H7 (cell line): ENCODE results near the gene DPP10. TPM values are rescaled to one million over a fixed set of nuclear protein-coding genes. Genes with fewer than 3 reads are reported as not detected.
"Not testable (repeated sequence)": the region's sequence is repeated elsewhere in the genome, so short reads cannot be mapped to it uniquely, and the experiment has no call there.

Experiments used
- DNase-seq: peaks from one replicate; pipeline ENCODE4 v3.0.0; 2012
- H3K27me3 ChIP-seq: 2 replicates; pipeline ENCODE4 v1.6.0; 2011; ENCODE audit warnings: mild to moderate bottlenecking, low read length; ENCODE audit not compliant: control insufficient read depth, insufficient read depth
- H3K36me3 ChIP-seq: replicated peaks from 2 replicates; pipeline ENCODE4 v1.5.1; 2011; ENCODE audit warnings: low read length; ENCODE audit not compliant: control insufficient read depth, insufficient read depth
- H3K4me3 ChIP-seq: 2 replicates; pipeline ENCODE4 v1.5.1; 2011; ENCODE audit warnings: low read depth, mild to moderate bottlenecking, control low read depth, low read length, moderate library complexity; ENCODE audit not compliant: insufficient read depth
- total RNA-seq: library from RNA; depleted of rRNA; stranded (reverse); fragments of >200 nt; shearing (Covaris generic); gene quantifications from 2 replicates; pipeline ENCODE4 v1.2.3, GENCODE V29; 2014

Gene DPP10
- total RNA-seq, 1 experiment from 2014 or later, result 15.6 TPM

GRCh38 chr2:114748175-114748574, 305.7 kb downstream of the DPP10 start:
- not testable (repeated sequence) for H3K27me3 ChIP-seq, DNase-seq, H3K36me3 ChIP-seq, H3K4me3 ChIP-seq

- Histone ChIP-seq H3K4me3 (no peak overlapping the region), H3K27me3 (no peaks in the 10 kb centered on the region), H3K36me3 (no peaks in the 10 kb centered on the region)
- DNase-seq, result no peak
Measured at GRCh38 chr2:114752425-114752824, 310.0 kb downstream of the DPP10 start.

- no peak for DNase-seq
- Histone ChIP-seq H3K27me3 (no peaks in the 10 kb centered on the region), H3K4me3 (no peak overlapping the region), H3K36me3 (no peaks in the 10 kb centered on the region)
Measured at GRCh38 chr2:114753145-114753544, 310.7 kb downstream of the DPP10 start.

GRCh38 chr2:114754907-114755563, 312.6 kb downstream of the DPP10 start:
- no peaks in the 10 kb centered on the region for H3K27me3 ChIP-seq
- H3K36me3 ChIP-seq, result no peaks in the 10 kb centered on the region
- no peak overlapping the region for H3K4me3 ChIP-seq
- DNase-seq, result no peak

- DNase-seq, result no peak
- no peaks in the 10 kb centered on the region for H3K27me3 ChIP-seq
- H3K4me3 ChIP-seq, result no peak overlapping the region
- no peaks in the 10 kb centered on the region for H3K36me3 ChIP-seq
Measured at GRCh38 chr2:114762376-114762775, 319.9 kb downstream of the DPP10 start.

GRCh38 chr2:114762986-114763385, 320.5 kb downstream of the DPP10 start:
- H3K36me3 ChIP-seq, result no peaks in the 10 kb centered on the region
- no peaks in the 10 kb centered on the region for H3K27me3 ChIP-seq
- DNase-seq, result no peak
- no peak overlapping the region for H3K4me3 ChIP-seq

- H3K4me3 ChIP-seq, result no peak overlapping the region
- DNase-seq, result peak; percentile 5
- no peaks in the 10 kb centered on the region for H3K27me3 ChIP-seq
- H3K36me3 ChIP-seq, result no peaks in the 10 kb centered on the region
Measured at GRCh38 chr2:114769110-114769509, 326.7 kb downstream of the DPP10 start.

- H3K4me3 ChIP-seq, result no peak overlapping the region
- no peaks in the 10 kb centered on the region for H3K27me3 ChIP-seq
- DNase-seq, result peak; percentile 7
- H3K36me3 ChIP-seq, result no peaks in the 10 kb centered on the region
Measured at GRCh38 chr2:114769991-114770390, 327.6 kb downstream of the DPP10 start.

- Histone ChIP-seq H3K27me3 (no peaks in the 10 kb centered on the region), H3K36me3 (no peaks in the 10 kb centered on the region), H3K4me3 (no peak overlapping the region)
- DNase-seq, result no peak
Measured at GRCh38 chr2:114784046-114784445, 341.6 kb downstream of the DPP10 start.

GRCh38 chr2:114784890-114785583, 342.6 kb downstream of the DPP10 start:
- Histone ChIP-seq H3K27me3 (no peaks in the 10 kb centered on the region), H3K4me3 (no peak overlapping the region), H3K36me3 (no peaks in the 10 kb centered on the region)
- DNase-seq, result no peak

- no peak for DNase-seq
- Histone ChIP-seq H3K36me3 (no peaks in the 10 kb centered on the region), H3K4me3 (no peak overlapping the region), H3K27me3 (no peaks in the 10 kb centered on the region)
Measured at GRCh38 chr2:114786901-114787300, 344.5 kb downstream of the DPP10 start.

- Histone ChIP-seq H3K36me3 (no peaks in the 10 kb centered on the region), H3K27me3 (no peaks in the 10 kb centered on the region), H3K4me3 (no peak overlapping the region)
- DNase-seq, result no peak
Measured at GRCh38 chr2:114787486-114787885, 345.0 kb downstream of the DPP10 start.

GRCh38 chr2:114789989-114790388, 347.5 kb downstream of the DPP10 start:
- DNase-seq, result no peak

GRCh38 chr2:114797540-114797939, 355.1 kb downstream of the DPP10 start:
- Histone ChIP-seq H3K4me3 (no peak overlapping the region), H3K36me3 (no peaks in the 10 kb centered on the region), H3K27me3 (no peaks in the 10 kb centered on the region)
- no peak for DNase-seq

More at GRCh38 chr2:114789989-114790388, 347.5 kb downstream of the DPP10 start:
- Histone ChIP-seq H3K27me3 (no peaks in the 10 kb centered on the region), H3K36me3 (no peaks in the 10 kb centered on the region), H3K4me3 (no peak overlapping the region)

- DNase-seq, result no peak
- Histone ChIP-seq H3K4me3 (no peak overlapping the region), H3K27me3 (no peaks in the 10 kb centered on the region), H3K36me3 (no peaks in the 10 kb centered on the region)
Measured at GRCh38 chr2:114797942-114798341, 355.5 kb downstream of the DPP10 start.
